Measurements from ENCODE around the gene PPFIBP1.

Gene PPFIBP1

GRCh38 chr12:27513155-27513824, 10.7 kb upstream of the PPFIBP1 start:
- H3K36me3 ChIP-seq (ENCODE audit: control insufficient read depth, insufficient read depth, low read length): no peaks in the 10 kb centered on the region
- no peak for TF ChIP-seq CTCF (IDR thresholded peaks at IDR 0.05; ENCODE audit: insufficient read depth, low read length, poor library complexity, severe bottlenecking)
- H3K27me3 ChIP-seq (replicated peaks; ENCODE audit: control insufficient read depth, insufficient read depth, low read length): no peaks in the 10 kb centered on the region
- no peak for DNase-seq (ENCODE audit: extremely low read depth, insufficient read length)
- H3K4me3 ChIP-seq (replicated peaks; ENCODE audit: low read depth, low read length): no peak overlapping the region

- no peak for DNase-seq (ENCODE audit: extremely low read depth, insufficient read length)
- Histone ChIP-seq H3K36me3 (ENCODE audit: control insufficient read depth, insufficient read depth, low read length) (no peaks in the 10 kb centered on the region), H3K27me3 (replicated peaks; ENCODE audit: control insufficient read depth, insufficient read depth, low read length) (no peaks in the 10 kb centered on the region), H3K4me3 (replicated peaks; ENCODE audit: low read depth, low read length) (no peak overlapping the region)
- TF ChIP-seq CTCF (IDR thresholded peaks at IDR 0.05; ENCODE audit: insufficient read depth, low read length, poor library complexity, severe bottlenecking): no peak
Observed at GRCh38 chr12:27515671-27516070, 8.3 kb upstream of the PPFIBP1 start.

GRCh38 chr12:27516625-27517024, 7.4 kb upstream of the PPFIBP1 start:
- H3K27me3 ChIP-seq (replicated peaks; ENCODE audit: control insufficient read depth, insufficient read depth, low read length): no peaks in the 10 kb centered on the region
- DNase-seq (ENCODE audit: extremely low read depth, insufficient read length): no peak
- TF ChIP-seq CTCF (IDR thresholded peaks at IDR 0.05; ENCODE audit: insufficient read depth, low read length, poor library complexity, severe bottlenecking): no peak
- H3K4me3 ChIP-seq (replicated peaks; ENCODE audit: low read depth, low read length): no peak overlapping the region
- H3K36me3 ChIP-seq (ENCODE audit: control insufficient read depth, insufficient read depth, low read length): no peaks in the 10 kb centered on the region

GRCh38 chr12:27517546-27517945, 6.5 kb upstream of the PPFIBP1 start:
- TF ChIP-seq CTCF (IDR thresholded peaks at IDR 0.05; ENCODE audit: insufficient read depth, low read length, poor library complexity, severe bottlenecking): no peak
- Histone ChIP-seq H3K27me3 (replicated peaks; ENCODE audit: control insufficient read depth, insufficient read depth, low read length) (no peaks in the 10 kb centered on the region), H3K36me3 (ENCODE audit: control insufficient read depth, insufficient read depth, low read length) (no peaks in the 10 kb centered on the region), H3K4me3 (replicated peaks; ENCODE audit: low read depth, low read length) (no peak overlapping the region)
- DNase-seq (ENCODE audit: extremely low read depth, insufficient read length): no peak

GRCh38 chr12:27517961-27518665, 5.9 kb upstream of the PPFIBP1 start:
- no peak for DNase-seq (ENCODE audit: extremely low read depth, insufficient read length)

More at GRCh38 chr12:27517961-27518665, 5.9 kb upstream of the PPFIBP1 start:
- Histone ChIP-seq H3K4me3 (replicated peaks; ENCODE audit: low read depth, low read length) (no peak overlapping the region), H3K36me3 (ENCODE audit: control insufficient read depth, insufficient read depth, low read length) (no peaks in the 10 kb centered on the region), H3K27me3 (replicated peaks; ENCODE audit: control insufficient read depth, insufficient read depth, low read length) (no peaks in the 10 kb centered on the region)
- TF ChIP-seq CTCF (IDR thresholded peaks at IDR 0.05; ENCODE audit: insufficient read depth, low read length, poor library complexity, severe bottlenecking): no peak

Data from GM06990 (cell line).